ENCODE results near the gene SCAMP1. TPM values are rescaled to one million over a fixed set of nuclear protein-coding genes. Genes with fewer than 3 reads are reported as not detected.
A peak's percentile ranks its signal among the peaks of the same experiment; 100 is the strongest.

Gene SCAMP1
- total and polyA plus RNA-seq, 8 donors, result 31.9 to 58.2 (median 46.1) TPM

GRCh38 chr5:78527054-78527859, 166.8 kb downstream of the SCAMP1 start:
- no peaks in the 10 kb centered on the region for H3K36me3 ChIP-seq
- peak overlapping the region; percentile 86 to 87 for H3K27ac ChIP-seq
- peaks cover 18 to 69% of the 10 kb centered on the region in 2 donors for H3K4me1 ChIP-seq
- intact Hi-C loops (cut with DNase I), result no loop called here
- no peaks in the 10 kb centered on the region for H3K9me3 ChIP-seq
- H3K4me3 ChIP-seq, result no peak overlapping the region
- H3K27me3 ChIP-seq, result no peaks in the 10 kb centered on the region
- peak; percentile 86 for ATAC-seq
- no peak for TF ChIP-seq CTCF (IDR thresholded peaks at IDR 0.05)
- peak in 2 of 4 donors; percentile 86 to 88 for DNase-seq

GRCh38 chr5:78527925-78528324, 167.5 kb downstream of the SCAMP1 start:
- intact Hi-C loops (cut with DNase I), result no loop called here

More at GRCh38 chr5:78527925-78528324, 167.5 kb downstream of the SCAMP1 start:
- Histone ChIP-seq H3K4me1 (peaks cover 18 to 69% of the 10 kb centered on the region in 2 donors), H3K9me3 (no peaks in the 10 kb centered on the region), H3K27ac (peak overlapping the region; percentile 86 to 87), H3K36me3 (no peaks in the 10 kb centered on the region), H3K27me3 (no peaks in the 10 kb centered on the region), H3K4me3 (no peak overlapping the region)
- TF ChIP-seq CTCF (IDR thresholded peaks at IDR 0.05), result no peak
- DNase-seq, result no peak
- no peak for ATAC-seq

Other genes with a start within 250 kb of the SCAMP1 start
- 10 to 100 TPM; 42.4 to 49.3 TPM for gene AP3B1, start 65.9 kb upstream of the SCAMP1 start, total RNA-seq
- 10 to 100 TPM; 46.6 to 61.2 (median 51.0) TPM for gene AP3B1, start 65.9 kb upstream of the SCAMP1 start, polyA plus RNA-seq (ENCODE audit: insufficient read length in 6 of 6)

All from left lung (tissue), 10 donors.